ENCODE results near the gene ENAM. TPM values are rescaled to one million over a fixed set of nuclear protein-coding genes. Genes with fewer than 3 reads are reported as not detected.

Gene ENAM
- total RNA-seq, 1 donor from 2014 or later, result not detected

GRCh38 chr4:70614184-70614555, 14.4 kb upstream of the ENAM start:
- Histone ChIP-seq H3K4me1 (no peaks in the 10 kb centered on the region), H3K79me2 (ENCODE audit: low read depth) (no peaks in the 10 kb centered on the region), H2AFZ (replicated peaks) (no peak overlapping the region), H3K4me2 (no peak overlapping the region), H3K4me3 (no peak overlapping the region), H3K27me3 (no peaks in the 10 kb centered on the region), H3F3A (ENCODE audit: low read depth) (no peaks in the 10 kb centered on the region), H4K20me1 (ENCODE audit: low read depth) (no peaks in the 10 kb centered on the region), H3K36me3 (no peaks in the 10 kb centered on the region), H3K9me3 (ENCODE audit: low read depth) (no peaks in the 10 kb centered on the region), H3K9ac (no peak overlapping the region), H3K27ac (no peak overlapping the region)
- H3K27me3 Mint-ChIP-seq (ENCODE audit: insufficient read depth, low read depth), result peaks cover 2% of the 10 kb centered on the region
- DNase-seq (ENCODE audit: low spot score), result no peak
- TF ChIP-seq CTCF (IDR thresholded peaks at IDR 0.05) (no peak), EZH2phosphoT487 (IDR thresholded peaks at IDR 0.05) (no peak)
- no peaks in the 10 kb centered on the region for H3K36me3 Mint-ChIP-seq
- no peak overlapping the region for H3K27ac Mint-ChIP-seq
- H3K4me3 Mint-ChIP-seq, result no peak overlapping the region
- H3K4me1 Mint-ChIP-seq, result peaks cover 17% of the 10 kb centered on the region
- no peaks in the 10 kb centered on the region for H3K9me3 Mint-ChIP-seq

- H3K4me3 Mint-ChIP-seq, result no peak overlapping the region
- Histone ChIP-seq H3K36me3 (no peaks in the 10 kb centered on the region), H3K4me1 (no peaks in the 10 kb centered on the region), H3K27ac (no peak overlapping the region), H3K4me2 (no peak overlapping the region), H3K79me2 (ENCODE audit: low read depth) (no peaks in the 10 kb centered on the region), H3F3A (ENCODE audit: low read depth) (peaks cover 36% of the 10 kb centered on the region), H3K9me3 (ENCODE audit: low read depth) (no peaks in the 10 kb centered on the region), H3K4me3 (no peak overlapping the region), H3K27me3 (no peaks in the 10 kb centered on the region), H2AFZ (replicated peaks) (no peak overlapping the region), H4K20me1 (ENCODE audit: low read depth) (no peaks in the 10 kb centered on the region), H3K9ac (no peak overlapping the region)
- H3K9me3 Mint-ChIP-seq, result no peaks in the 10 kb centered on the region
- TF ChIP-seq EZH2phosphoT487 (IDR thresholded peaks at IDR 0.05) (no peak), EZH2 (IDR thresholded peaks at IDR 0.05) (no peak), CTCF (IDR thresholded peaks at IDR 0.05) (no peak)
- H3K27ac Mint-ChIP-seq, result no peak overlapping the region
- no peaks in the 10 kb centered on the region for H3K27me3 Mint-ChIP-seq (ENCODE audit: insufficient read depth, low read depth)
- H3K4me1 Mint-ChIP-seq, result peaks cover under 1% of the 10 kb centered on the region
- H3K36me3 Mint-ChIP-seq, result no peaks in the 10 kb centered on the region
- no peak for DNase-seq (ENCODE audit: low spot score)
These were observed 9.3 kb upstream of the ENAM start for GRCh38 chr4:70619288-70619687.

- H3K27me3 Mint-ChIP-seq (ENCODE audit: insufficient read depth, low read depth), result no peaks in the 10 kb centered on the region
- no peaks in the 10 kb centered on the region for H3K79me2 ChIP-seq (ENCODE audit: low read depth)
- no peak overlapping the region for H3K27ac ChIP-seq
- no peaks in the 10 kb centered on the region for H3K27me3 ChIP-seq
- no peak for DNase-seq (ENCODE audit: low spot score)
- no peaks in the 10 kb centered on the region for H3K9me3 ChIP-seq (ENCODE audit: low read depth)
- H4K20me1 ChIP-seq (ENCODE audit: low read depth), result no peaks in the 10 kb centered on the region
- H3K9me3 Mint-ChIP-seq, result no peaks in the 10 kb centered on the region
- no peaks in the 10 kb centered on the region for H3K36me3 Mint-ChIP-seq
- H3K4me1 ChIP-seq, result no peaks in the 10 kb centered on the region
- H3K4me3 Mint-ChIP-seq, result no peak overlapping the region
- H3K9ac ChIP-seq, result no peak overlapping the region
- H3K4me2 ChIP-seq, result no peak overlapping the region
- H2AFZ ChIP-seq (replicated peaks), result no peak overlapping the region
- H3K27ac Mint-ChIP-seq, result no peak overlapping the region
- no peaks in the 10 kb centered on the region for H3K36me3 ChIP-seq
- no peak for TF ChIP-seq CTCF (IDR thresholded peaks at IDR 0.05)
- TF ChIP-seq EZH2phosphoT487 (IDR thresholded peaks at IDR 0.05), result no peak
- TF ChIP-seq EZH2 (IDR thresholded peaks at IDR 0.05), result no peak
- no peak overlapping the region for H3K4me3 ChIP-seq
- no peaks in the 10 kb centered on the region for H3K4me1 Mint-ChIP-seq
- peaks cover 36% of the 10 kb centered on the region for H3F3A ChIP-seq (ENCODE audit: low read depth)
These were observed 8.8 kb upstream of the ENAM start for GRCh38 chr4:70619778-70620177.

GRCh38 chr4:70623323-70623722, 5.2 kb upstream of the ENAM start:
- no peak for TF ChIP-seq EZH2phosphoT487 (IDR thresholded peaks at IDR 0.05)
- TF ChIP-seq CTCF (IDR thresholded peaks at IDR 0.05), result no peak
- TF ChIP-seq EZH2 (IDR thresholded peaks at IDR 0.05), result no peak
- peaks cover 36% of the 10 kb centered on the region for H3F3A ChIP-seq (ENCODE audit: low read depth)
- H3K4me1 ChIP-seq, result no peaks in the 10 kb centered on the region
- H3K79me2 ChIP-seq (ENCODE audit: low read depth), result no peaks in the 10 kb centered on the region
- H3K36me3 Mint-ChIP-seq, result no peaks in the 10 kb centered on the region
- no peaks in the 10 kb centered on the region for H3K36me3 ChIP-seq
- H3K27ac Mint-ChIP-seq, result no peak overlapping the region
- no peaks in the 10 kb centered on the region for H3K9me3 ChIP-seq (ENCODE audit: low read depth)
- H3K9me3 Mint-ChIP-seq, result no peaks in the 10 kb centered on the region
- H2AFZ ChIP-seq (replicated peaks), result no peak overlapping the region
- no peaks in the 10 kb centered on the region for H4K20me1 ChIP-seq (ENCODE audit: low read depth)
- no peak overlapping the region for H3K4me3 Mint-ChIP-seq
- H3K4me2 ChIP-seq, result no peak overlapping the region
- no peaks in the 10 kb centered on the region for H3K27me3 ChIP-seq
- H3K4me1 Mint-ChIP-seq, result no peaks in the 10 kb centered on the region
- H3K4me3 ChIP-seq, result no peak overlapping the region
- H3K27me3 Mint-ChIP-seq (ENCODE audit: insufficient read depth, low read depth), result no peaks in the 10 kb centered on the region
- H3K27ac ChIP-seq, result no peak overlapping the region
- no peak overlapping the region for H3K9ac ChIP-seq
- no peak for DNase-seq (ENCODE audit: low spot score)

Data from neural progenitor cell (in vitro differentiated cells).